Measurements from ENCODE around the gene NUP58.
"Not testable (repeated sequence)": the region's sequence is repeated elsewhere in the genome, so short reads cannot be mapped to it uniquely, and the experiment has no call there.

NUP58 gene

GRCh38 chr13:25302121-25302520, 696 bp downstream of the NUP58 start:
- DNase-seq (ENCODE audit: low spot score), result no peak

GRCh38 chr13:25306671-25307464, 5.4 kb downstream of the NUP58 start:
- DNase-seq (ENCODE audit: low spot score), result peak; percentile 9

GRCh38 chr13:25310891-25311290, 9.5 kb downstream of the NUP58 start:
- no peak for DNase-seq (ENCODE audit: low spot score)

GRCh38 chr13:25318946-25319345, 17.5 kb downstream of the NUP58 start:
- DNase-seq (ENCODE audit: low spot score), result peak; percentile 32

- DNase-seq (ENCODE audit: low spot score), result no peak
These were observed 18.3 kb downstream of the NUP58 start for GRCh38 chr13:25319771-25320170.

GRCh38 chr13:25324100-25324499, 22.7 kb downstream of the NUP58 start:
- DNase-seq (ENCODE audit: low spot score), result no peak

- DNase-seq (ENCODE audit: low spot score), result peak; percentile 34
These were observed 28.3 kb downstream of the NUP58 start for GRCh38 chr13:25329706-25330105.

GRCh38 chr13:25330541-25330940, 29.1 kb downstream of the NUP58 start:
- DNase-seq (ENCODE audit: low spot score), result peak; percentile 45

- no peak for DNase-seq (ENCODE audit: low spot score)
These were observed 34.4 kb downstream of the NUP58 start for GRCh38 chr13:25335856-25336255.

- DNase-seq (ENCODE audit: low spot score), result no peak
These were observed 44.2 kb downstream of the NUP58 start for GRCh38 chr13:25345576-25345975.

- peak; percentile 43 for DNase-seq (ENCODE audit: low spot score)
These were observed 45.7 kb downstream of the NUP58 start for GRCh38 chr13:25347151-25347550.

GRCh38 chr13:25351404-25351803, 50.0 kb downstream of the NUP58 start:
- DNase-seq (ENCODE audit: low spot score), result no peak

GRCh38 chr13:25352230-25352629, 50.8 kb downstream of the NUP58 start:
- DNase-seq (ENCODE audit: low spot score), result no peak

- DNase-seq (ENCODE audit: low spot score), result no peak
These were observed 51.4 kb downstream of the NUP58 start for GRCh38 chr13:25352806-25353205.

GRCh38 chr13:25353344-25353743, 51.9 kb downstream of the NUP58 start:
- DNase-seq (ENCODE audit: low spot score), result no peak

- DNase-seq (ENCODE audit: low spot score), result no peak
These were observed 53.0 kb downstream of the NUP58 start for GRCh38 chr13:25354377-25354776.

GRCh38 chr13:25360443-25360842, 59.0 kb downstream of the NUP58 start:
- DNase-seq (ENCODE audit: low spot score), result not testable (repeated sequence)

- no peak for DNase-seq (ENCODE audit: low spot score)
These were observed 64.4 kb downstream of the NUP58 start for GRCh38 chr13:25365720-25366235.

GRCh38 chr13:25371158-25371874, 69.9 kb downstream of the NUP58 start:
- no peak for DNase-seq (ENCODE audit: low spot score)

- no peak for DNase-seq (ENCODE audit: low spot score)
These were observed 70.5 kb downstream of the NUP58 start, which contains the start of gene ATP8A2 for GRCh38 chr13:25371875-25372283. ATP8A2 (plus strand) TSS chr13:25371974; CDS start chr13:25372213, 239 bp downstream.

- no peak for DNase-seq (ENCODE audit: low spot score)
These were observed 71.1 kb downstream of the NUP58 start for GRCh38 chr13:25372284-25373081.

- DNase-seq (ENCODE audit: low spot score), result peak; percentile 47
These were observed 74.4 kb downstream of the NUP58 start for GRCh38 chr13:25375727-25376358.

Data from kidney tubule cell (primary cell).